Glomerular endothelial cell (primary cell): ENCODE results near the gene UTP14C. TPM values are rescaled to one million over a fixed set of nuclear protein-coding genes. Genes with fewer than 3 reads are reported as not detected.
"Not testable (repeated sequence)": the region's sequence is repeated elsewhere in the genome, so short reads cannot be mapped to it uniquely, and the experiment has no call there.

Source experiments
- DNase-seq: peaks from one replicate; pipeline ENCODE4 v3.0.0-alpha.2; 2011; ENCODE audit warnings: low read depth, low spot score; ENCODE audit errors: extremely low read depth
- total RNA-seq: library from RNA; depleted of rRNA; stranded (reverse); fragments of >200 nt; gene quantifications from 2 replicates; pipeline ENCODE4 v1.2.3, GENCODE V29; 2015

The UTP14C gene
- total RNA-seq, 1 donor from 2014 or later: 11.6 TPM

DNA sequence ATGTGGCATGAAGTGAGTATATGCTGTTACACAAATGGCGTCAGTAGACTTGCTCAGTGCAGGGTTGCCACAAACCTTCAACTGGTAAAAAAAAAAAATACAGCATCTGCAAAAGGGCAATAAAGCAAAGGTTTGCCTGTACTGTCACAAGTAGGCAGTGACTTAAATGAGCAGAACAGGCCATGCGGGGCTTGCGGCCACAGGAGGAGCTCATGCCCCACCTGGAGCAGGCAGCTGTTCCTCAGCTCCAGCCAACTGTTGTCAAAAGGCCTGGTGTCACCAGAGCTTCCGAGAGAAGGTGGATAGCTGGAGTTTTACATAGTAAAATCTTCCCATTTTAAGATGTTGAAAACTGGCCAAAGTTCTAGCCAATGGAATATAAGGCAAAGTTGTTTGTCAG, 20.9 kb upstream of the UTP14C start:
- DNase-seq: no peak

DNA sequence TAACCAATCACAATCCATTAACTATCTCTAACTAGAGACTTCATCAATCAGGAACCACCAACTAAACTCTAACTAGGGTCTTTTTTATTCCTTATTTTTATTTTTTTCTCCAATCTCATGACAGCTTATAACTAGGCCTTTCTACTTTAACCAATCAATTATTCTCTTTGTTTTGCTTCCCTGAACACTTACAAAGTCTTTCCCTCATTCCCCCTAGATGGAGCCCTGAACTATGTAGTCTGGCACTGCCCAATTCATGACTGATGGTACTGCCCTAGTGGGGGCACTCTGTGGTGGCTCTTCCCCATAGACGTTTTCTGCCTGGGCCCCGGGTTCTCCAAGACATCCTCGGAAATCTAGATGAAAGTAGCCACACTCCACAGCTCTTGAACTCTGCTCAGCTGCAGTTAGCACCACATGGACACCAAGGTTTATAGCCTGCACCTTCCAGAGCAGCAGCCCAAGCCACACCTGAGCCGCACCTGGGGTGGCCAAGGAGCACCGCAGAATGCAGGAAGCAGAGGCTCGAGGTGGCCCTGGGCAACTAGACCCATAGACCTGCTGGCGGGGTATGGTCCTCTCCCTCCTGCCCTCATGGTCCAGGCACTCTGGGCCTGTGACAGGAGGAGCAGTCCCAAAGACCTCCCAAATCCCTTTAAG, 19.9 kb upstream of the UTP14C start:
- DNase-seq: no peak

GRCh38 chr13:52005841-52006522, 18.5 kb upstream of the UTP14C start:
- no peak for DNase-seq

DNA sequence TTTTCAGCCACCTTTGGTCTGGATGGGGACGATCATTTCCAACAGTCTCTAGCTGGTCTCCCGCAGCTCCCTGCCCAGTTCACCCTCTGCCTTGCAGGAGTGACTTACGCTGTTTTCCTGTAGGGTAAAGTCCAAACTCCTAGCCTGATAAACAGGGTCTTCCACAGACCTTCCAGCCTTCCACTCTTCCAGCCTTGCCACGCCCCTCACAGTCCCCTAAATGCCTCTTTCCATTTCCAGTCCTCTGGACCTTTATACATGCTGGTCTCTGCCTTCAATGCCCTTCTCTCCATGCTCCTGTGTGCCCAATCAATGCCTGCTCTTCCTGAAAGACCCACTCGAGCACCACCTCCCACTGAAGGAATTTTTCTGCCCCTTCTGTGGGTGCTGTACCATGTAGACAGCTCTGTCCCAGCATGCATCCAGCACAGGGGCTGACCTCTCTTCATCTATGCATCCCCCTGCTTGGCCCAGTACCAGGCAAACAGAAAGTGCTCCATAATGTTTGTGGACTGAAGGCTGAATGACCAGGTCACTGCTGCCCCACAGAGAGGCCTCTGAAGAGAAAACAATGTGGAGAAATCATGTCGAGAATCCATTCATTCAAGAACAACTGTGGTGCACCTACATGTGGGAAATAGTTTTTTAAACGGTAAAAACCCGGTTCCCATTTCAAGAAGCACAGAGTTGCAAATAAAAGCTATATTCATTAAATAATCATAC, 17.8 kb upstream of the UTP14C start:
- no peak for DNase-seq

DNA sequence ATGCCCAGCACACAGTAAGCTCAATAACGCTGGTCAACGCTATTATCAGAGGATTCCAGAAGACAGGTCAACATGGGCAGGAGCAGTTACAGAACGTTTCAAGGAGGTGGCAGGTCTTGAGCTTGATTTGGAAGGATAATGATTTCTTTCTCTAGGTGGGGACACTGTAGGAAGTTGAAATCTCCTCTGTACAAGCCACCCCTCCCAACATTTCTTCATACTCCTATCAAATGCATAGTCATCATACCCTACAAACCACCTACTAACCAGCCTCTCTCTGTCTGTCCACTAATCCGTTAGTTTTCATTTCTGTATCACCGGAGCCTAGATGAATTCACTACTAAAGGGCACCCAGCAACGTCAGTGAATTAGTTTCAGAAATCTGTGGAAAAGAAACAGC, 14.5 kb upstream of the UTP14C start:
- DNase-seq: no peak

- DNase-seq: no peak
Observed at GRCh38 chr13:52010890-52011631, 13.4 kb upstream of the UTP14C start, which contains the start of gene ATP7B. Gene ATP7B, minus strand, starts transcription at chr13:52011450. Its CDS starts 113 bp downstream, at chr13:52011337.

DNA sequence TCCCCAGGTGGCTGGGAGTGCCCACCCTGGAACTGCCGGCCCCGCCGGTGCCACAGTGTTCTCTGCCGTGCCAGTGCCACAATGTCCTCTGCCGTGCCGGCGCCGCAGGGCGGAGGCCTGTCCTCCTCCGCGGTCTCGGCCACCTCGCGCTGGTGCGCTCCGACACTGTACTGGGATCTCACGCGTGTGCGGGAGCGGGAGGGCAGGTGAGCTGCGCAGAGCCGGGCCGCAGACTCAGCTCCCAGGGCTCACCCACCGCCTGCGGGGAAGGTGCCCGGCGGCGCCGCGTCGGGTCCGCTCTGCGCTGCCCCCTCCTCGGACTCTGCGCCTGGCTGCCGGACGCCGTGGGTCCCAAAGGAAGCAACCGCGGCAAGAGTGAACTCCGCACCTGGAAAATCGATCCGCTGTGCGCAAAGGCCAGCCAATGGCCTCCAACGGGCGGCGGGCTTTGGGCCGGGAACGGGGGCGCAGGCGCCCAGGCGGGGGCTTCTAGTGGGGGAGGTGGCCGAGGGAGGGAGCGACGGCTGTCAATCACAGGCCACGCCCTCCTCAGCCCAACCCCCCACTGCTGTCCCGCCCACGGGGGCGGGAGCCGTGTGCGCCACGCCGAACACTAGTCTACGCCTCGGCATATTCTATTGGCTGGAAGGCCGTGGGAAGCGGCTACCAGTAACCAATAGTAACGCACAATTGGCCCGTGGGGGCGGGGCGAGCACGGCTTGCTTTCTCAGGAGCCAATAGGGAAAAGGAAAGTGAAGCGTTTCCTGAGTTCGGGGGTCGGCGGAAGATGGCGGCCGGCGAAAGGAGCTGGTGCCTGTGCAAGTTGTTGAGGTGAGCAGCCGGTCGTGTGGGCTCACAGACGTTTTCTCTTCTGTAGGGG, 12.6 kb upstream of the UTP14C start, which contains the start of gene ALG11:
Gene ALG11 (plus strand): TSS at position 767 of the 880 bp plus-strand sequence. CDS start 21 bp downstream, at position 788.
- peak; percentile 91 for DNase-seq

- no peak for DNase-seq
Observed at GRCh38 chr13:52012512-52012836, 12.0 kb upstream of the UTP14C start.

DNA sequence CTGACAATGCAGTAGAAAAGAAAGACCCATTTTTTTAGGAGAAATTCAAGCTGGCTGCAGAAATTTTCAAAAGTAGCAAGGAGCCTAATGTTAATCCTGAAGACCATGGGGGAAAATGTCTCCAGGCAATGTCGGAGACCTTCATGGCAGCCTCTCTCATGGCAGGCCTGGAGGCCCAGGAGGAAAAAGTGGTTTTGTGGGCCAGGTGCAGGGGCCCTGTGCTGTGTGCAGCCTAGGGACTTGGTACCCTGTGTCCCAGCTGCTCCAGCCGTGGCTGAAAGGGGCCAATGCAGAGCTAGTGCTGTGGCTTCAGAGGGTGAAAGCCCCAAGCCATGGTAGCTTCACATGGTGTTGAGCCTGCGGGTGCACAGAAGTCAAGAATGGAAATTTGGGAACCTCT, 8.2 kb upstream of the UTP14C start:
- DNase-seq: no peak

DNA sequence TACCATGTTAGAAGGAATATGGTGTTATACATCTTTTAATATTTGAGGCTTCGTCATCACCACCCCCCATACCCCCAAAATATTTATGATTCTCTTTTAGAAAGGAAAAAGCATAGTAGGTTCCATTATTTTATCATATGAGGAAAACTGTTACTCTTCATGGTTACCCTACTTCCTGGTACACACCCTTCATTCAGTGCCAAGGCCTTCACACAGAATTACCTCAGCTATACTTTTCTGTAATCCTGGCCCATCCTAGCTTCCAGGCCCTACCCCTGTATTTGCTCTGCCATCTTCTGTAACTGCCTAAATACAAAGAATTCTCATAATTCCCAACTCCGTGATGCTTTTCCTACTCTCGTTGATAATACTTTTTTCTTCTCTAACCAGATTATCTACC, 4.3 kb upstream of the UTP14C start:
- DNase-seq: no peak

GRCh38 chr13:52022356-52022755, 2.1 kb upstream of the UTP14C start:
- DNase-seq: no peak

GRCh38 chr13:52025475-52026245, 1.2 kb downstream of the UTP14C start:
- no peak for DNase-seq

DNA sequence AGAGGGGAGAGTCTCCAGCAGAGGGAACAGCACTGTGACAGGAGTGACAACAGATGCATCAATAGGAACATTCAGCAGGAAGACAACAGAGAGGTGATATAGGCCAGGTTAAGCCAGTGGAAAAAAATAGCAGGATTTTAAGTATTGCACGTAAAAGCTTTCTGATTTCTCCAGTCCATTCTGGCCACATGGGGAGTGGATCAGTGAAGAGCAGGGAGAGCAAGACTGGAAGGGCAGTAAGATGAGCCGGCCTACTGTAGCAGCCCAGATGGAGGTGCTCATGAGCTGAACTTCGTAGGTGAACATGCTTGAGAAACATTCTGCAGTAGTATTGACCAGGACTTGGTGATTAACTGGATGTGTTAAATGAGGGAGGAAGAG, 1.7 kb downstream of the UTP14C start:
- no peak for DNase-seq

DNA sequence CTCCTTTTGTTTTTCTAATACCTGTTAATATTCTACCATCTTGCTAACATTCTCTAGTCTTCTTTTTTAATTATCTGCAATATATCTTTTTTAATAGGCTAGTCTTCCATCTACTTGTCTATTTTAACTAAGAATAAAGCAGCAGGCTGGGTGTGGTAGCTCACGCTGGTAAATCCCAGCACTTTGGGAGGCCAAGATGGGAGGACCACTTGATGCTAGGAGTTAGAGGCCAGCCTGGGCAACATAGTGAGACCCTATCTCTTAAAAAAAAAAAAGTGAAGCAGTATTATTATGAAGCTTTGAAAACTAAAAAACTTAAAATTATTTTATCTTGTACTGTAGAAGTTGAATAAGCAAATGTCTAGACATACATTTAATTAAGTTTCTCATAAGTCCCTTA, 3.3 kb downstream of the UTP14C start:
- no peak for DNase-seq

DNA sequence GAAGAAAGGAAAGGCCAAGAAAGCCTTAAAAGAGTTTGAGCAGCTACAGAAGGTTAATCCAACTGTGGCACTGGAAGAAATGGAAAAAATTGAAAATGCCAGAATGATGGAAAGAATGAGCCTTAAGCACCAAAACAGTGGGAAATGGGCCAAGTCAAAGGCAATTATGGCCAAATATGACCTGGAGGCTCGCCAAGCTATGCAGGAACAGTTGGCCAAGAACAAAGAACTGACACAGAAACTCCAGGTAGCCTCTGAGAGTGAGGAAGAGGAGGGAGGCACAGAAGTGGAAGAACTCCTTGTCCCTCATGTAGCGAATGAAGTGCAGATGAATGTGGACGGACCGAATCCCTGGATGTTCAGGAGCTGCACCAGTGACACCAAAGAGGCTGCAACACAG, 5.1 kb downstream of the UTP14C start:
- no peak for DNase-seq

DNA sequence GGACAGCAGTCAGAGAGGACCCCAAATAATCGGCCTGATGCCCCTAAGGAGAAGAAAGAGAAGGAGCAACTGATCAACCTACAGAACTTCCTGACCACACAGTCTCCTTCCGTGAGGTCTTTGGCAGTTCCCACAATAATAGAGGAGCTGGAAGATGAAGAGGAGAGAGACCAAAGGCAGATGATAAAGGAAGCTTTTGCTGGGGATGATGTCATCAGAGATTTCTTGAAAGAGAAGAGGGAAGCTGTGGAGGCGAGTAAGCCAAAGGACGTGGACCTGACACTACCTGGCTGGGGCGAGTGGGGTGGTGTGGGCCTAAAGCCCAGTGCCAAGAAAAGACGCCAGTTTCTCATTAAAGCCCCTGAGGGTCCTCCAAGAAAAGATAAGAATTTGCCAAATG, 5.9 kb downstream of the UTP14C start:
- not testable (repeated sequence) for DNase-seq

- no peak for DNase-seq
Observed at GRCh38 chr13:52033039-52033438, 8.5 kb downstream of the UTP14C start.

GRCh38 chr13:52034616-52035226, 10.2 kb downstream of the UTP14C start:
- no peak for DNase-seq

- DNase-seq: no peak
Observed at GRCh38 chr13:52036037-52036436, 11.5 kb downstream of the UTP14C start.
